Cardiac muscle cell (in vitro differentiated cells and primary cell): ENCODE results near the gene USP37. TPM values are rescaled to one million over a fixed set of nuclear protein-coding genes. Genes with fewer than 3 reads are reported as not detected.

Source experiments
- DNase-seq, 2 donors: peaks; one replicate each; pipeline versions ENCODE4 v3.0.0 to v3.0.0-alpha.2; 2010 to 2017; ENCODE audit warnings: low read depth in 1 of 2, low spot score in 1 of 2
- H3K27ac ChIP-seq: fragments of 200-600 bp; sonication (generic); 2 replicates; pipeline ENCODE4 v1.5.1; 2016
- H3K27me3 ChIP-seq: fragments of 200-600 bp; sonication (generic); 2 replicates; pipeline ENCODE4 v1.6.0; 2016; ENCODE audit warnings: control low read depth
- H3K36me3 ChIP-seq: fragments of 200-600 bp; sonication (generic); 2 replicates; pipeline ENCODE4 v1.5.1; 2016; ENCODE audit warnings: control low read depth
- H3K4me1 ChIP-seq: fragments of 200-600 bp; sonication (generic); 2 replicates; pipeline ENCODE4 v1.8.1; 2017; ENCODE audit warnings: low read depth, mild to moderate bottlenecking, mixed run types
- H3K4me3 ChIP-seq: fragments of 200-600 bp; sonication (generic); 2 replicates; pipeline ENCODE4 v1.5.1; 2016; ENCODE audit warnings: mild to moderate bottlenecking
- H3K9me3 ChIP-seq: fragments of 200-600 bp; sonication (generic); 2 replicates; pipeline ENCODE4 v1.5.1; 2017; ENCODE audit warnings: low read depth, mild to moderate bottlenecking, control low read depth
- polyA plus RNA-seq: library from polyadenylated mRNA; unstranded; fragments of >200 nt; fragmentation: Nextera tagmentation; extraction: Ambion mirVana; gene quantifications from 2 replicates; pipeline ENCODE4 v1.2.1, GENCODE V29; 2016
- total RNA-seq: library from RNA; depleted of rRNA; stranded (reverse); fragments of >200 nt; gene quantifications from 2 replicates; pipeline ENCODE4 v1.2.3, GENCODE V29; 2016
- TF ChIP-seq, protein P1 (sequence below): IDR thresholded peaks from 2 replicates; pipeline ENCODE4 v1.5.1; 2012; ENCODE audit warnings: low read depth, mild to moderate bottlenecking, low read length

Gene USP37
- total and polyA plus RNA-seq, 2 experiments from 2014 or later: 5.8 to 14.3 TPM

DNA sequence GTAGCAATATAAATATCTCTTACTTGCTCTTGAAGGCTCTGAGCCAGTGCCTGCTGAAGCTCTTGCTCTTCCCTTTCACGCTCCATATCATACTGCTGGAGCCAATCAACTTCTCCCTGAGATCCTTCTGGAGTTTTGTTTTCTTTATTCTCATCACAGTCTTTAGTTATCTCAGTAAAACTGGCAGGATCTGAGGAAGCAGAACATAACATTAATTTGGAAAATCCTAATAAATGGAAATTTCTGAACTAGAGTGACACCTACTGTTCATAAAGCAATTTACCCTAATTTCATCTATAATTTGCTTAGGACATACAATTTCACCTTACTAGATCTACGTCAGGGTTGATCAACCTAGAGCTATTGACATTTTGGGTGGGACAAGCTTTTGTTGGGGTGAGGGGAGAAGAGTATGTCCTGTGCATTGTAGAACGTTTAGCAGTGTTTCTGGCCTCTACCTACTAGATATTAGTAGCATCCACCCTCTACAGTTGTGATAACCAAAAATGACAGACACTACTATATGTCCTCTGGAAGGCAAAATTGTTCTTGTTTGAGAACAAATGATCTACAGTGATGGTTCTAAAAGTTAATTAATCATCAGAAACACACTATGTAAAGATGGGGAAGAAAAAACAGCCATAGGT lies 102.0 kb downstream of the USP37 start:
- Histone ChIP-seq H3K4me3 (no peak overlapping the region), H3K36me3 (peaks cover 13% of the 10 kb centered on the region), H3K4me1 (no peaks in the 10 kb centered on the region), H3K27ac (no peak overlapping the region), H3K9me3 (no peaks in the 10 kb centered on the region), H3K27me3 (no peaks in the 10 kb centered on the region)
- TF ChIP-seq, protein P1, sequence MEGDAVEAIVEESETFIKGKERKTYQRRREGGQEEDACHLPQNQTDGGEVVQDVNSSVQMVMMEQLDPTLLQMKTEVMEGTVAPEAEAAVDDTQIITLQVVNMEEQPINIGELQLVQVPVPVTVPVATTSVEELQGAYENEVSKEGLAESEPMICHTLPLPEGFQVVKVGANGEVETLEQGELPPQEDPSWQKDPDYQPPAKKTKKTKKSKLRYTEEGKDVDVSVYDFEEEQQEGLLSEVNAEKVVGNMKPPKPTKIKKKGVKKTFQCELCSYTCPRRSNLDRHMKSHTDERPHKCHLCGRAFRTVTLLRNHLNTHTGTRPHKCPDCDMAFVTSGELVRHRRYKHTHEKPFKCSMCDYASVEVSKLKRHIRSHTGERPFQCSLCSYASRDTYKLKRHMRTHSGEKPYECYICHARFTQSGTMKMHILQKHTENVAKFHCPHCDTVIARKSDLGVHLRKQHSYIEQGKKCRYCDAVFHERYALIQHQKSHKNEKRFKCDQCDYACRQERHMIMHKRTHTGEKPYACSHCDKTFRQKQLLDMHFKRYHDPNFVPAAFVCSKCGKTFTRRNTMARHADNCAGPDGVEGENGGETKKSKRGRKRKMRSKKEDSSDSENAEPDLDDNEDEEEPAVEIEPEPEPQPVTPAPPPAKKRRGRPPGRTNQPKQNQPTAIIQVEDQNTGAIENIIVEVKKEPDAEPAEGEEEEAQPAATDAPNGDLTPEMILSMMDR: peak; percentile 48
- DNase-seq: peak; percentile 2 to 56

DNA sequence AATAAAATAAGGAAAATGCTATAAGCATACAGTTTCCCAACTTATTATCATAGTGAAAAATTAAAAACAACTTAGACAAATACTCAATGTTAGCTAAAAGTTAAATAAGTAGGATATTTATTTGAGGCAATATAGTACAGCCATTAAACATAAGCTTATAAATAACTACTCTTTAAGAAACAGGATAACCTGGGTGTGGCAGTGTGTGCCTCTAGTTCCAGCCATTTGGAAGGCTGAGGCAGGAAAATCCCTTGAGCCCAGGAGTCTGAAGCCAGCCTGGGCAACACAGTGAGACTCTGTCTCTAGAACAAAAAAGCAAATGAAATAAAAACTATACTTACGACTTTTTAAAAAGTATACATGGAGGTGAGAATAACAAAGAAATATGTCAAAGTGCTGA lies 109.6 kb downstream of the USP37 start:
- Histone ChIP-seq H3K27ac (no peak overlapping the region), H3K9me3 (no peaks in the 10 kb centered on the region), H3K4me1 (no peaks in the 10 kb centered on the region), H3K36me3 (peaks cover 41% of the 10 kb centered on the region), H3K4me3 (no peak overlapping the region), H3K27me3 (no peaks in the 10 kb centered on the region)
- TF ChIP-seq, protein P1: no peak
- no peak for DNase-seq

DNA sequence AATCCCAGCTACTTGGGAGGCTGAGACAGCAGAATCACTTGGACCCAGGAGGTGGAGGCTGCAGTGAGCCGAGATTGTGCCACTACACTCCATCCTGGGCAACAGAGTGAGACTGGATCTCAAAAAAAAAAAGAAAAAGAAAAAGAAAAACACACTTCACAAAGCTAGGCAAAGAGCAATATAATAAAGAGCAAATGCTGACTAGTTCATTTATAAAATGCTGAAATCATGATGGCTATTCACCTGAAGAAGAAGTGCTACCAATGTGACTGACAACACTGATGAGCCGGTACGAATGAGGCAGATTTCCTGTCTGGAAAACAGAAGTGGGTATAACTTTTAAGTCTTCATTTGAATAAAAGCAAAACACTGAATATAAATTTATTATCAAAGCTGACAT lies 111.3 kb downstream of the USP37 start:
- no peak for DNase-seq
- H3K4me3 ChIP-seq: no peak overlapping the region
- H3K36me3 ChIP-seq: peaks cover 41% of the 10 kb centered on the region
- H3K27ac ChIP-seq: no peak overlapping the region
- H3K9me3 ChIP-seq: no peaks in the 10 kb centered on the region
- TF ChIP-seq, protein P1: no peak
- no peaks in the 10 kb centered on the region for H3K27me3 ChIP-seq
- H3K4me1 ChIP-seq: no peaks in the 10 kb centered on the region

DNA sequence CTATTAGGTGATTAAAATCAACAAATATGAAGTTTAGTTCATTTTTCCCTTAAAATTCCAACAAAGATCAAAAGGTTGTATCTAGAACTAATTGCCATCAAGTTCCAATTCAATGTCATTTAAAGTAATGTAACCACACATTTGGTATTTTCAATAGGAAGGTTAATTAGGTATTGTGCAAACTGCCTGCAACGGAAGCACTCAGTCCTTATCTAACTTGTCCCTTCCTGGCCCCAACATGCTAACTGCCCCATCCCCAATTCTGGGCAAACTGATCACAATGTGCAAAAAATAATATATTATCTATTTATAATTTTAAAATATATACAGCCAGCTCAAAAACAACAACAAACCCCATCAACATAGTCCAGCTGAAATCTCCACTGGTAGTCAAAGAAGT lies 116.1 kb downstream of the USP37 start:
- Histone ChIP-seq H3K4me3 (no peak overlapping the region), H3K4me1 (no peaks in the 10 kb centered on the region), H3K9me3 (no peaks in the 10 kb centered on the region), H3K36me3 (peaks cover 30% of the 10 kb centered on the region), H3K27ac (no peak overlapping the region), H3K27me3 (no peaks in the 10 kb centered on the region)
- DNase-seq: no peak
- TF ChIP-seq, protein P1: no peak

DNA sequence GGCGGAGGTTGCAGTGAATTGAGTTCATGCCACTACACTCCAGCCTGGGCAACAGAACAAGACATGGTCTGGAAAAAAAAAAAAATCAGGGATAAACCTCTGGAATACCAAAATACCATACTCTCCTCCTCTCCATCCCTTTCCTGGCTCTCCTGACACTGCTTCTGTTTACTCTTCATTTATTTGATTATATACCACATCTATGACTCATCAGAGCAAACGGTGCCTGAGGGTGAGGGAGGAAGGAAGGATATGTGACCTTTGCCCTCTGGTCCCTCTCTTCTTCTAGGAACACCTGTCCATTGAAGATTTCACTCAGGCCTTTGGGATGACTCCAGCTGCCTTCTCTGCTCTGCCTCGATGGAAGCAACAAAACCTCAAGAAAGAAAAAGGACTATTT lies 119.2 kb downstream of the USP37 start:
- peaks cover 8% of the 10 kb centered on the region for H3K36me3 ChIP-seq
- TF ChIP-seq, protein P1: no peak
- H3K4me3 ChIP-seq: no peak overlapping the region
- no peaks in the 10 kb centered on the region for H3K4me1 ChIP-seq
- H3K27me3 ChIP-seq: no peaks in the 10 kb centered on the region
- H3K9me3 ChIP-seq: no peaks in the 10 kb centered on the region
- no peak for DNase-seq
- no peak overlapping the region for H3K27ac ChIP-seq

DNA sequence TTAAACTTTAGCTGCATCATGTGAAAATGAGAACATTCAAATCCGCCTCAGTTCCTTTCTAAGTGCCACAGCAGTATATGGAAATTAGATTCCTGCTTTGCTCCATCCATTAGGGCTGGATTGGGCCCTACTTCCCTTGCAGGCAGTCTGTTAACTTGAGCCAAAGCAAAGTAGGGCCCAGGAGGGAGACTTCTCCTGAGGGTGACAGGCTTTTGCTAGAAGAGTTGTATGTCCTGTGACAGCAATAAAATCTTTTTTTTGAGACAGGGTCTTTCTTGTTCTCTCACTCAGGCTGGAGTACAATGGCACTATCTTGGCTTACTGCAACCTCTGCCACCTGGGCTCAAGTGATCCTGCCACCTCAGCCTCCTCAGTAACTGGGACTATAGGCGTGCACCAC lies 121.1 kb downstream of the USP37 start:
- TF ChIP-seq, protein P1: no peak
- no peak for DNase-seq
- H3K27me3 ChIP-seq: no peaks in the 10 kb centered on the region
- H3K4me1 ChIP-seq: no peaks in the 10 kb centered on the region
- H3K4me3 ChIP-seq: no peak overlapping the region
- H3K27ac ChIP-seq: no peak overlapping the region
- peaks cover 3% of the 10 kb centered on the region for H3K36me3 ChIP-seq
- no peaks in the 10 kb centered on the region for H3K9me3 ChIP-seq
